ENCODE measurements around the gene ZBTB45. TPM values are rescaled to one million over a fixed set of nuclear protein-coding genes. Genes with fewer than 3 reads are reported as not detected.

ZBTB45 gene
- total and polyA plus RNA-seq, 10 of the 15 experiments (the other 5 are each of a cell fraction or from before 2014, with no cell fraction given), result 0.29 to 17.2 (median 4.2) TPM

GRCh38 chr19:58558066-58558622, 38.5 kb upstream of the ZBTB45 start, which contains the start of gene UBE2M:
Gene UBE2M (minus strand): TSS chr19:58558611. CDS start chr19:58558381, 230 bp downstream.
- 0 out of 2 replicates have a peak, but pooled peaks have one; percentile 72 for TF ChIP-seq LARP7 (IDR thresholded peaks at IDR 0.05)
- no peak for TF ChIP-seq NFXL1 (IDR thresholded peaks at IDR 0.05; ENCODE audit: borderline replicate concordance)
- 0 out of 2 replicates have a peak, but pooled peaks have one; percentile 23 for TF ChIP-seq MTA2 (IDR thresholded peaks at IDR 0.05; ENCODE audit: low read depth)
- TF ChIP-seq NR2C1 (IDR thresholded peaks at IDR 0.05), result peak; percentile 89
- TF ChIP-seq HDGF (IDR thresholded peaks at IDR 0.05), result peak; percentile 66; the same call in 1 of the 2 replicates
- TF ChIP-seq MTA3 (IDR thresholded peaks at IDR 0.05; ENCODE audit: borderline replicate concordance, low read length), result no peak
- peak; percentile 4; the same call in 1 of the 2 replicates for TF ChIP-seq POLR2AphosphoS2 (IDR thresholded peaks at IDR 0.05; ENCODE audit: low read depth, low read length)
- peak; percentile 32; the same call in 1 of the 2 replicates for TF ChIP-seq HCFC1 (IDR thresholded peaks at IDR 0.05; ENCODE audit: low read length)
- TF ChIP-seq, protein P1, sequence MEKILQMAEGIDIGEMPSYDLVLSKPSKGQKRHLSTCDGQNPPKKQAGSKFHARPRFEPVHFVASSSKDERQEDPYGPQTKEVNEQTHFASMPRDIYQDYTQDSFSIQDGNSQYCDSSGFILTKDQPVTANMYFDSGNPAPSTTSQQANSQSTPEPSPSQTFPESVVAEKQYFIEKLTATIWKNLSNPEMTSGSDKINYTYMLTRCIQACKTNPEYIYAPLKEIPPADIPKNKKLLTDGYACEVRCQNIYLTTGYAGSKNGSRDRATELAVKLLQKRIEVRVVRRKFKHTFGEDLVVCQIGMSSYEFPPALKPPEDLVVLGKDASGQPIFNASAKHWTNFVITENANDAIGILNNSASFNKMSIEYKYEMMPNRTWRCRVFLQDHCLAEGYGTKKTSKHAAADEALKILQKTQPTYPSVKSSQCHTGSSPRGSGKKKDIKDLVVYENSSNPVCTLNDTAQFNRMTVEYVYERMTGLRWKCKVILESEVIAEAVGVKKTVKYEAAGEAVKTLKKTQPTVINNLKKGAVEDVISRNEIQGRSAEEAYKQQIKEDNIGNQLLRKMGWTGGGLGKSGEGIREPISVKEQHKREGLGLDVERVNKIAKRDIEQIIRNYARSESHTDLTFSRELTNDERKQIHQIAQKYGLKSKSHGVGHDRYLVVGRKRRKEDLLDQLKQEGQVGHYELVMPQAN (conservative IDR thresholded peaks at IDR 0.05), result 0 out of 2 replicates have a peak, but pooled peaks have one; percentile 47
- peak; percentile 97 for TF ChIP-seq NR2F1 (conservative IDR thresholded peaks at IDR 0.05)
- TF ChIP-seq SMC3 (IDR thresholded peaks at IDR 0.05; ENCODE audit: borderline replicate concordance, low read length), result no peak
- peak within 1 kb of the TSS; percentile 99 for H3K4me3 ChIP-seq
- peaks cover 45% of the 10 kb centered on the region for H3K79me2 ChIP-seq (ENCODE audit: control insufficient read depth, insufficient read depth, low read length)
- no peaks in the 10 kb centered on the region for H3K9me3 ChIP-seq (replicated peaks; ENCODE audit: control insufficient read depth, insufficient read depth, low read length)
- ChIA-PET SMC1A (ENCODE audit: uncharacterized antibody, unreplicated experiment) (interaction anchor here (1.4 to 1.9 kb wide), 2 partner anchors 23 to 38 kb away, joined by 4 to 10 read pairs; partner anchors contain the start of gene ZBTB45), CTCF (interaction anchor here (1.5 kb wide), 1 partner anchor 24 kb away, joined by 4 read pairs; no protein-coding TSS in a partner anchor), RAD21 (ENCODE audit: unreplicated experiment) (no interaction called here), POLR2A (interaction anchor here (0.6 to 2.5 kb wide), 5 partner anchors 9 to 39 kb away, joined by 3 to 16 read pairs (median 8); partner anchors contain the start of genes MZF1 and ZBTB45)
- H3K36me3 ChIP-seq (ENCODE audit: control insufficient read depth in 2 of 2, insufficient read depth in 2 of 2, low read length in 1 of 2), result peaks cover 5% of the 10 kb centered on the region in 2 experiments; a peak in 3 of 4 replicates
- 2% methylated on average over 45 of the region's 62 CpGs for WGBS (ENCODE audit: insufficient coverage, insufficient replicate concordance, low lambda C conversion rate, missing lambda C conversion rate)
- in situ Hi-C loops (cut with MboI), result no loop called here
- DNase-seq (ENCODE audit: low read depth, low spot score) (no peak), ATAC-seq (no peak), FAIRE-seq (peak; percentile 7)
- peak within 1 kb of the TSS; percentile 96 for H3K27ac ChIP-seq (ENCODE audit: control insufficient read depth, insufficient read depth)
- intact Hi-C loops (cut with micrococcal nuclease; ENCODE audit: unreplicated experiment), result loop anchor here (2.0 kb wide), 1 partner anchor 43 kb away; no protein-coding TSS in a partner anchor
- peak within 1 kb of the TSS; percentile 86 for H2AFZ ChIP-seq (ENCODE audit: control insufficient read depth, low read depth, low read length)
- H3K4me2 ChIP-seq (ENCODE audit: control insufficient read depth, insufficient read depth), result peak within 1 kb of the TSS; percentile 96
- no peaks in the 10 kb centered on the region for H4K20me1 ChIP-seq (ENCODE audit: control insufficient read depth, insufficient read depth)
- H3K27me3 ChIP-seq (replicated peaks in 1 of 2; ENCODE audit: control insufficient read depth in 2 of 2, insufficient read depth in 2 of 2, low read length in 1 of 2), result no peaks in the 10 kb centered on the region
- peaks cover 47% of the 10 kb centered on the region for H3K4me1 ChIP-seq (ENCODE audit: control insufficient read depth, insufficient read depth, low read length)
- BruUV-seq (replicated peaks), result no TSS peak
- peak within 1 kb of the TSS; percentile 97 for H3K9ac ChIP-seq (ENCODE audit: control insufficient read depth, insufficient read depth, low read length)

All from GM12878 (cell line).